Kidney (tissue), 14 donors: ENCODE measurements around the gene OPN1SW. TPM values are rescaled to one million over a fixed set of nuclear protein-coding genes. Genes with fewer than 3 reads are reported as not detected.

Experiments used
- DNase-seq, 5 donors: peaks; one replicate each; pipeline ENCODE4 v3.0.0-alpha.2; 2013 to 2020
- FAIRE-seq: peaks from 2 replicates; lab custom pipeline; 2012; peaks lifted over from hg19 to GRCh38; lab: Jason Lieb, UNC
- H3K27ac ChIP-seq, 2 donors: one replicate each; pipeline ENCODE4 v1.7.0; 2013; ENCODE audit warnings: low read depth in 2 of 2, low read length in 2 of 2, inconsistent platforms in 1 of 2
- H3K27me3 ChIP-seq: one replicate; pipeline ENCODE4 v1.7.1; 2013; ENCODE audit warnings: low read length, inconsistent platforms; ENCODE audit not compliant: control insufficient read depth, insufficient read depth
- H3K36me3 ChIP-seq, 3 donors: one replicate each; pipeline versions ENCODE4 v1.7.0 to v1.7.1; 2013; ENCODE audit warnings: low read length in 3 of 3, control low read depth in 1 of 3, inconsistent platforms in 1 of 3; ENCODE audit not compliant: insufficient read depth in 3 of 3, control insufficient read depth in 2 of 3
- H3K4me1 ChIP-seq, 3 donors: one replicate each; pipeline versions ENCODE4 v1.7.0 to v1.7.1; 2013; ENCODE audit warnings: low read length in 3 of 3, inconsistent platforms in 1 of 3, low read depth in 1 of 3; ENCODE audit not compliant: control insufficient read depth in 2 of 3, insufficient read depth in 2 of 3
- H3K4me3 ChIP-seq, 3 donors: one replicate each; pipeline versions ENCODE4 v1.7.0 to v1.8.1; 2013; ENCODE audit warnings: low read length in 3 of 3, control low read depth in 1 of 3, inconsistent platforms in 1 of 3
- H3K9ac ChIP-seq, 3 donors: one replicate each; pipeline versions ENCODE4 v1.7.0 to v1.7.1; 2013; ENCODE audit warnings: low read length in 3 of 3, control low read depth in 1 of 3, inconsistent platforms in 1 of 3
- H3K9me3 ChIP-seq, 3 donors: one replicate each; pipeline versions ENCODE4 v1.7.0 to v1.7.1; 2013; ENCODE audit warnings: low read length in 3 of 3, control low read depth in 1 of 3, inconsistent platforms in 1 of 3; ENCODE audit not compliant: control insufficient read depth in 2 of 3, insufficient read depth in 1 of 3
- intact Hi-C: fragments of 100-400 bp; cut with DNase I; formaldehyde crosslinking; loops from one replicate; pipeline ENCODE4 v1.11.1; 2022
- polyA plus RNA-seq: library from polyadenylated mRNA; stranded (reverse); fragments of 350-450 nt; fragmentation: Illumina TruSeq; extraction: RNeasy Lipid Tissue Mini Kit (QIAGEN cat#74804); gene quantifications from one replicate; pipeline ENCODE4 v1.2.3, GENCODE V29; 2014; ENCODE audit warnings: low read depth, low replicate concordance; ENCODE audit not compliant: insufficient read depth
- total RNA-seq: library from RNA; stranded (reverse); fragmentation: NEBNext Ultra II Directional; extraction: Animal tissue kit (Norgen Biotek cat#: 25700); gene quantifications from one replicate; pipeline ENCODE4 v1.2.1, GENCODE V29; 2021
- TF ChIP-seq, protein P1 (sequence below): IDR thresholded peaks from 3 replicates; pipeline ENCODE4 v1.5.1; 2012; ENCODE audit warnings: mild to moderate bottlenecking, moderate library complexity, borderline replicate concordance; ENCODE audit not compliant: insufficient read depth; ENCODE audit errors: extremely low read depth
- donor health status: control.
- donor health status: control.
- donor health status: control.
- donor health status: control.
- donor health status: control.
- donor health status: DM: yes; HTN: yes; CAD: no.
- donor health status: Normal renal cell carcinoma (clear cell type).

Gene OPN1SW
- total and polyA plus RNA-seq, 2 donors from 2014 or later: not detected

DNA sequence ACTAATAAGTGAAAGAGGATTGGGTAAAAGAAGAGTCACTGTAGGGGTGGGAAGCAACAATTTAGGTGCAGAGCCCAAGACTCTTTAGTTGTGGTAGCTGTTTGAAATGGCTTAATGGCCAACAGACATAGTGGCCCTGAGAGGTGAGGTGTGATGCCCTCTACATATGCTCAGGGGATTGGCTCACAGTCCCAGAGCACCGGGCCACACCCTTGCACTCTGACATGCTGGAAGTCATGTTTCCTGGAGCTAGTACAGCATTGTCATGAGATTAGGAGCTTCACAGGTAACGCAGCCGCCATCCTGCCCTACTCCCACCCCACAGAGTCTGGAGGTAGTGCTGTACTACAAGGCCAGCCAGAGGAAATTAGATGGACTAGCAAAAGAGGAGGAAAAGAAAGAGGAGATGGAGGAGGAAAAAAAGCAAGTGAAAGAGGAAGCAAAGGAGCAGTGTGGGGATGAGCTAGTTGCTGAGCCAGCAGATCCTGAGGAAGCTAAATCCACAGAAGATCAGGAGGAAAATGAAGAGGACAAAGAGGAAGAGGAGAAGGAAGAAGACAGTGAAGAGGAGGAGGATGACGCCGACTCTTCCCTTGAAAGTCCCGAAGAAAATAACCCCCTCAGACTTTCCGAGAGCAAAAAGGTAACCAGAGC lies 39.8 kb upstream of the OPN1SW start:
- Histone ChIP-seq H3K27me3 (no peaks in the 10 kb centered on the region), H3K9me3 (no peaks in the 10 kb centered on the region), H3K4me3 (no peak overlapping the region), H3K4me1 (no peaks in the 10 kb centered on the region), H3K36me3 (no peaks in the 10 kb centered on the region), H3K9ac (no peak overlapping the region), H3K27ac (no peak overlapping the region)
- DNase-seq (no peak), FAIRE-seq (no peak)
- intact Hi-C loops: no loop called here
- TF ChIP-seq, protein P1, sequence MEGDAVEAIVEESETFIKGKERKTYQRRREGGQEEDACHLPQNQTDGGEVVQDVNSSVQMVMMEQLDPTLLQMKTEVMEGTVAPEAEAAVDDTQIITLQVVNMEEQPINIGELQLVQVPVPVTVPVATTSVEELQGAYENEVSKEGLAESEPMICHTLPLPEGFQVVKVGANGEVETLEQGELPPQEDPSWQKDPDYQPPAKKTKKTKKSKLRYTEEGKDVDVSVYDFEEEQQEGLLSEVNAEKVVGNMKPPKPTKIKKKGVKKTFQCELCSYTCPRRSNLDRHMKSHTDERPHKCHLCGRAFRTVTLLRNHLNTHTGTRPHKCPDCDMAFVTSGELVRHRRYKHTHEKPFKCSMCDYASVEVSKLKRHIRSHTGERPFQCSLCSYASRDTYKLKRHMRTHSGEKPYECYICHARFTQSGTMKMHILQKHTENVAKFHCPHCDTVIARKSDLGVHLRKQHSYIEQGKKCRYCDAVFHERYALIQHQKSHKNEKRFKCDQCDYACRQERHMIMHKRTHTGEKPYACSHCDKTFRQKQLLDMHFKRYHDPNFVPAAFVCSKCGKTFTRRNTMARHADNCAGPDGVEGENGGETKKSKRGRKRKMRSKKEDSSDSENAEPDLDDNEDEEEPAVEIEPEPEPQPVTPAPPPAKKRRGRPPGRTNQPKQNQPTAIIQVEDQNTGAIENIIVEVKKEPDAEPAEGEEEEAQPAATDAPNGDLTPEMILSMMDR: no peak

DNA sequence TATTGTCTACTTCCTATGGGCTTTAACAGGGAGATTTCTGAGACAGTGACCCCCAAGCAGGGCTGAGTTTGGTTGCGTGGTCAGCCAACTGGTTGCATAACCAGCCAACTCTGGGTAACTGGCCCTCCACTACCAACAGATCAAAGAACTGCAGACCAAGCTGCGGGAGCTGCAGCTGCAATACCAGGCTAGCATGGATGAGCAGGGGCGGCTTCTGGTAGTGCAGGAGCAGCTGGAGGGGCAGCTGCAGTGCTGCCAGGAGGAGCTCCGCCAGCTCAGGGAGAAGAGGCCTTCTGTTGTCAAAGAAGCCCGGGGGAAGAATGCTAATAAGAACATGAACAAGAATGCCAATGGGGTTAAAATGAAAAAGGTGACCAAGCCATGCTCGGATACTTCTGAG lies 38.9 kb upstream of the OPN1SW start:
- Histone ChIP-seq H3K9me3 (no peaks in the 10 kb centered on the region), H3K27ac (no peak overlapping the region), H3K9ac (no peak overlapping the region), H3K4me1 (no peaks in the 10 kb centered on the region), H3K27me3 (no peaks in the 10 kb centered on the region), H3K4me3 (no peak overlapping the region), H3K36me3 (no peaks in the 10 kb centered on the region)
- no peak for DNase-seq
- no peak for FAIRE-seq
- intact Hi-C loops: no loop called here
- TF ChIP-seq, protein P1: no peak

DNA sequence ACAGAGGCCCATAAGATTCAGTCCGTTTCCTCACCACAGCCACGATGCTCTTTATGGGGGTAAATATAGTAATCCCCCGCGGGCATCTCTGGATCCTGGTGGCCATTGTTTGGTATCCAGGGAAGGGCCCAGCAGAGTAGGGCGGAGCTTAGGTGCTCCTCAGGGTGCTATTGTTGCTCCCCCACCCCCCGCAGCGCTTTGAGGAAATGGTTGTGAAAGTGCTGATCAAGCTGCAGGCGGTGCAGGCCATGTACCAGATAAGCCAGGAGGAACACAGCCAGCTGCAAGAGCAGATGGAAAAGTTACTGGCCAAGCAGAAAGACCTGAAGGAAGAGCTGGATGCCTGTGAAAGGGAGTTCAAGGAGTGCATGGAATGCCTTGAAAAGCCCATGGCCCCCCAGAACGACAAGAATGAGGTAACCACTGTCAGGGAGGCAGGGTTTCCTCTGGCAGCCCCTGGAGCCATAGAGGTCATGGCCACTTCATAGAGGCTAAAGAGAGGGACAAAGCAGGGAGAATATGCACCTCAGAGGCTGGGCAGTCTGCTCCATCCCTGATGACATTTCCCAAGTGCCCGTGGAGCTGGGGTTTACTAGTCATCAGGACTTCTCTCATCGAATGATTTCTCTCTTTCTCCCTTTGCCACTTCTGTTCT lies 37.0 kb upstream of the OPN1SW start:
- FAIRE-seq: no peak
- intact Hi-C loops: no loop called here
- TF ChIP-seq, protein P1: no peak
- Histone ChIP-seq H3K36me3 (no peaks in the 10 kb centered on the region), H3K9ac (no peak overlapping the region), H3K4me1 (no peaks in the 10 kb centered on the region), H3K4me3 (no peak overlapping the region), H3K27ac (no peak overlapping the region), H3K27me3 (no peaks in the 10 kb centered on the region), H3K9me3 (no peaks in the 10 kb centered on the region)
- DNase-seq: no peak
